Uterus (tissue), 4 donors: ENCODE results near the gene ASIC1. TPM values are rescaled to one million over a fixed set of nuclear protein-coding genes. Genes with fewer than 3 reads are reported as not detected.
A peak's percentile ranks its signal among the peaks of the same experiment; 100 is the strongest.

Source experiments
- DNase-seq, 2 donors: peaks; one replicate each; pipeline ENCODE4 v3.0.0-alpha.2; 2019 to 2020
- H3K27ac ChIP-seq, 2 donors: fragments of 200-600 bp; sonication (generic); 1 replicate in 1 of 2; 2 replicates in 1 of 2; pipeline ENCODE4 v1.5.1; 2016 to 2018
- H3K27me3 ChIP-seq, 2 donors: fragments of 200-600 bp; sonication (generic); one replicate each; pipeline ENCODE4 v1.5.1; 2018 to 2019; ENCODE audit warnings: control low read depth in 1 of 2
- H3K36me3 ChIP-seq, 2 donors: fragments of 200-600 bp; sonication (generic); one replicate each; pipeline ENCODE4 v1.5.1; 2019; ENCODE audit warnings: control low read depth in 1 of 2
- H3K4me1 ChIP-seq, 2 donors: fragments of 200-600 bp; sonication (generic); one replicate each; pipeline ENCODE4 v1.5.1; 2018 to 2019; ENCODE audit warnings: control low read depth in 1 of 2
- H3K4me3 ChIP-seq, 2 donors: fragments of 200-600 bp; sonication (generic); 1 replicate in 1 of 2; 2 replicates in 1 of 2; pipeline ENCODE4 v1.5.1; 2018 to 2019; ENCODE audit warnings: mild to moderate bottlenecking in 1 of 2
- H3K9me3 ChIP-seq, 2 donors: fragments of 200-600 bp; sonication (generic); one replicate each; pipeline ENCODE4 v1.5.1; 2019; ENCODE audit warnings: control low read depth in 1 of 2
- POLR2A ChIP-seq, 2 donors: fragments of 450-650 bp; IDR thresholded peaks; one replicate each; pipeline ENCODE4 v1.6.1; 2016; ENCODE audit warnings: antibody characterized with exemption in 2 of 2, mild to moderate bottlenecking in 1 of 2, moderate library complexity in 1 of 2
- intact Hi-C: fragments of 100-400 bp; cut with DNase I; formaldehyde crosslinking; loops from one replicate; pipeline ENCODE4 v1.15.1; 2023; ENCODE audit warnings: low total_unique reads
- total RNA-seq, 4 donors: library from RNA; depleted of rRNA in 3 of 4; stranded (reverse); fragments of >200 nt in 3 of 4; gene quantifications; one replicate each; pipeline versions ENCODE4 v1.1.0 to v1.2.4, GENCODE V29; 2014 to 2023
- TF ChIP-seq, protein P1 (sequence below), 4 experiments: fragments of 200-600 bp in 2 of 4; fragments of 450-650 bp in 2 of 4; sonication (generic) in 2 of 4; IDR thresholded peaks; one replicate each; pipeline ENCODE4 v1.5.1; 2016 to 2019; ENCODE audit warnings: antibody characterized with exemption in 4 of 4, mild to moderate bottlenecking in 2 of 4, moderate library complexity in 1 of 4
- donor health status: DM: yes; HTN: yes; CAD: no.

ASIC1 gene
- total RNA-seq, 4 donors from 2014 or later = 3.5 to 5.6 TPM; not detected in 2

DNA sequence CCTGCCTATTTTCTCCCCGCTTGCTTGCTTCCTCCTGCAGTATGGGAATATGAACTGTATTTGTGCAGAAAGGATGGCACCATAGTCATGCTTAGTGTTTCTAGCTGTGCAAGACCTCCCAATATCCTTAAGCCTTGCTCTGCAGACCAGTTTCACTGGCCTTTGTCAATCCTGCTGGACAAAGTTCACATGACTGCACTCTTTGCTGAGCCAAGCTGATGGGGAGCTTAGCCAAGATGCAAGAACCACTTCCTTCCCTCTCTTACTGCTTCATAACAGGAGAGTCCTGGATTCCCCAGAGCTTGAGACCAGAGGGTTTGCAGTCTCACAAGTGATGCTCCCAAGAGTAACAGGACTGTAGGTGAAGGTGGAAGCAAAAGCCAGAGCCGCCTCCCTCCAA, 3.8 kb downstream of the ASIC1 start:
- DNase-seq = no peak
- Histone ChIP-seq H3K4me3 (no peak overlapping the region), H3K4me1 (peaks cover 0 to 6% of the 10 kb centered on the region in 2 donors), H3K27ac (no peak overlapping the region), H3K27me3 (no peaks in the 10 kb centered on the region), H3K9me3 (no peaks in the 10 kb centered on the region), H3K36me3 (no peaks in the 10 kb centered on the region)
- intact Hi-C loops = no loop called here
- TF ChIP-seq POLR2A (IDR thresholded peaks at IDR 0.05) = no peak
- TF ChIP-seq, protein P1, sequence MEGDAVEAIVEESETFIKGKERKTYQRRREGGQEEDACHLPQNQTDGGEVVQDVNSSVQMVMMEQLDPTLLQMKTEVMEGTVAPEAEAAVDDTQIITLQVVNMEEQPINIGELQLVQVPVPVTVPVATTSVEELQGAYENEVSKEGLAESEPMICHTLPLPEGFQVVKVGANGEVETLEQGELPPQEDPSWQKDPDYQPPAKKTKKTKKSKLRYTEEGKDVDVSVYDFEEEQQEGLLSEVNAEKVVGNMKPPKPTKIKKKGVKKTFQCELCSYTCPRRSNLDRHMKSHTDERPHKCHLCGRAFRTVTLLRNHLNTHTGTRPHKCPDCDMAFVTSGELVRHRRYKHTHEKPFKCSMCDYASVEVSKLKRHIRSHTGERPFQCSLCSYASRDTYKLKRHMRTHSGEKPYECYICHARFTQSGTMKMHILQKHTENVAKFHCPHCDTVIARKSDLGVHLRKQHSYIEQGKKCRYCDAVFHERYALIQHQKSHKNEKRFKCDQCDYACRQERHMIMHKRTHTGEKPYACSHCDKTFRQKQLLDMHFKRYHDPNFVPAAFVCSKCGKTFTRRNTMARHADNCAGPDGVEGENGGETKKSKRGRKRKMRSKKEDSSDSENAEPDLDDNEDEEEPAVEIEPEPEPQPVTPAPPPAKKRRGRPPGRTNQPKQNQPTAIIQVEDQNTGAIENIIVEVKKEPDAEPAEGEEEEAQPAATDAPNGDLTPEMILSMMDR (IDR thresholded peaks at IDR 0.05) = no peak

DNA sequence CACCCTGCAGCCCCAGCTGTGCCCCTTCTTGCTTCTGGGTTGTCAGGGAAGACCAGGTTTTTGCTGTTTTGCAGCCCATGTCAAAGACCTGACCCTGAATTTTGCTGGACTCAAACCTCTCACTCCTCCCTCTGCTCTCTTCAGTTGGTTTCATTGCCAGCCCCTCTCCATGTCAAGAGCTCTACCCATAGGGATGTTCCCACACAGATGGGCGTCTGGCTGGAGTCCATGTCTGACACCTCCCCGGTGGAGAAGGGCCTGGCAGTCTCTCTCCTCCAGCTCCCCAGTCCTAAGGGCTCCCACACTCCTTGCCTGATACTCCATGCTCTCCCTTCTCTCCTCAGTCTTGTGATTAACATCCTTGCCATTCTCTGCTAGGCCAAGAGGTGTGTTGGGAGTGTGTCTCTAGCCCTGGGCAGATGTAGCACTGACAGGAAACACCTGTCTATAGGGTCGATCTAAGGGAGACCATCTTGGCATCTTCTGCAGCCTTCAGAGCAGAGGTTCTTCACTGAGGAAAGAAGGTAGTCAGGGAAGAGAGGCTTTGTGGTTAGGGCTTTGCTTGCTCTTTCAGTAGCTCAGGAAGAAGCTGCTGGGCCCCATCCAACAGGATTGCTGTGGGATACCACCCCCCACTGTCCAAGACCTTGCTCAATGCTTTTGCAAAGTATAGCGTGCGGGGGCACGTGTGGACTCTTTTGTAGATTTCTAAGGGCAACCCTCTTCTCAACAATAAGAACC, 4.7 kb downstream of the ASIC1 start:
- H3K27me3 ChIP-seq = no peaks in the 10 kb centered on the region
- no peaks in the 10 kb centered on the region for H3K9me3 ChIP-seq
- DNase-seq = no peak
- no peak overlapping the region for H3K27ac ChIP-seq
- TF ChIP-seq, protein P1 (IDR thresholded peaks at IDR 0.05) = no peak
- no peak for TF ChIP-seq POLR2A (IDR thresholded peaks at IDR 0.05)
- intact Hi-C loops = no loop called here
- no peaks in the 10 kb centered on the region for H3K4me1 ChIP-seq
- H3K36me3 ChIP-seq = no peaks in the 10 kb centered on the region
- H3K4me3 ChIP-seq = no peak overlapping the region

DNA sequence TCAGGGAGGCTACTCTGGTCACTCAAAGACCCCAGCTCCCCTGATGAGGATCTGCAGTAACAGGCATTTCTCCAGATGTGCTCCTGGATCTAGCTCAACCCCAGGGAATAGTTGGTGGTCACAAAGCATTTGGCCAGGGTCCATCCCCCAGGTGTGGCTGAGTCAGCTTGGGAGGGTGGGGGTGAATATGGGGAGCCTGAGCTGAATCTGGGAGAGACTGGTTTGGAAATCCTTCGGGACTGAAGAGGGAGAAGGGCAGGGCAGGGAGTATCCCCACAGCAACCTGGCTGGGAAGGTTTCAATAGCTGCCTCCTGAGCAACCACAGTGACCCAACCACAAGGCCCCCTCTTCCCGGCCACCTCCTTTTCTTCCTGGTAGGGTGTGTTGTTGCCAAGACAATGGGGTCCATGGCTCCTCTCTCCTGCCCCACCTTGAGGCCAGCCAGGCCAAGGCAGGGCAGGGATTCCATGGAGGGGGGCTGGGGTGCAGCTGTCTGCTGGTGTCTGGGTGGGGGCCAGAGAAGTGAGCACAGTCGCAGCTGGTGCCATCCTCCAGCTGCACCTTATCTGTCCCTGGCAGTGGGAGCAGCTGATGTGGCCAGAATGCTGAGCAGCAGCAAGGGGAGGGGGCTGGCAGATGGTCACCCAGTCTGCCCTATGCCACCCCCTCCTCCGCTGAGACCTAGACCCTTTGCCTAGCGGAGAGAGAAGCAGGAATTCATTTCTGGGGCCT, 5.5 kb downstream of the ASIC1 start:
- intact Hi-C loops = no loop called here
- Histone ChIP-seq H3K27ac (no peak overlapping the region), H3K9me3 (no peaks in the 10 kb centered on the region), H3K27me3 (no peaks in the 10 kb centered on the region), H3K4me3 (no peak overlapping the region), H3K36me3 (no peaks in the 10 kb centered on the region), H3K4me1 (no peaks in the 10 kb centered on the region)
- TF ChIP-seq, protein P1 (IDR thresholded peaks at IDR 0.05) = no peak
- TF ChIP-seq POLR2A (IDR thresholded peaks at IDR 0.05) = no peak
- no peak for DNase-seq

DNA sequence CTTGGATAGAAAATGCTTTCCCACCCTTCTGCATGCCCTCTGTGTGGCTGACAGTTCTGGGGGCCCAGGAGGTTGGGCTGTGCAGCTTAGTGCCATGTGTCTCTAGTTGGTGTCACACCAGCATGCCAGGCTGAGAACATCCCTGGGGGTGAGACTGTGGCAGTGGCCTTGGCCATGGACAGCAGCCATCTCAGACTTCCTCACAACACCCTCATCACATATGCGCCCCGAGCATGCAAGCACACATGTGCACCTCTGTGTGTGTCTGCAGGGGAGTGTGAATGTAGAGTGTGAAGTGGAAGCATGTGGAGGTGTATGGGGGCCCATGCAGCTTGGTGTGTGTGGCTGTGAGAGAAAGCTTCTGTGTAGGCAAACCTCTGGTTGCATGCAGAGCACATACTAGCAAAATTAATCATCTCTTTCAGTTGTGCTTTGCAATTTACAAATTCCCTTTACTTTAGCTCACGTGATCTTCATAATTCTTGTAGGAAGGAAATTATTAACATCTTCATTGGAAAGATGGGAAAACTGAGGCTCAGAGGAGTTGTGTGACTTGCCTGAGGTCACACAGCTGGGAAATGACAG, 8.4 kb downstream of the ASIC1 start:
- no peak for DNase-seq
- intact Hi-C loops = no loop called here
- Histone ChIP-seq H3K9me3 (no peaks in the 10 kb centered on the region), H3K27me3 (no peaks in the 10 kb centered on the region), H3K27ac (peak overlapping the region in 1 of 2 donors; percentile 28), H3K4me1 (no peaks in the 10 kb centered on the region), H3K4me3 (no peak overlapping the region), H3K36me3 (no peaks in the 10 kb centered on the region)
- TF ChIP-seq, protein P1 (IDR thresholded peaks at IDR 0.05) = no peak
- TF ChIP-seq POLR2A (IDR thresholded peaks at IDR 0.05) = no peak

DNA sequence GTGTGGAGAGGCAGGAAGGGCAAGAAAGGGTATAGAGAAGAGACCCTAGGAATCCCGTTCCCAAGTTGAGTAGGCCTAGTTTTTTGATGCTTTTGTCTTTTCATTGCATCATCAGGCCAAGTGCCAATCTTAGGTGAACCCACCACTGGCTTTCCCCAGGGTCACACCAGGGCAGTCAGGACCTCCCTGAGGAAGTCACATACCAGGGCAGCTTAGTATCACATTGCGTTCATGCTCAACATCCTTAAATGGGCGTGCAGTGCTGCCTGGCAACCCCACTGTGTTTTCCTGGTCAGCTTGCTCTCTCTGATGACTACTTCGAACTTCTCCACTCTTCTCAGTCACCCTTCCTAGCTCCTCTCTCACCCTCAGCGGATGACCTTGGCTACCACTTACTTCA, 9.0 kb downstream of the ASIC1 start:
- Histone ChIP-seq H3K36me3 (no peaks in the 10 kb centered on the region), H3K9me3 (no peaks in the 10 kb centered on the region), H3K27ac (peak overlapping the region in 1 of 2 donors; percentile 28), H3K4me1 (no peaks in the 10 kb centered on the region), H3K27me3 (no peaks in the 10 kb centered on the region), H3K4me3 (no peak overlapping the region)
- intact Hi-C loops = no loop called here
- DNase-seq = no peak
- TF ChIP-seq, protein P1 (IDR thresholded peaks at IDR 0.05) = no peak
- TF ChIP-seq POLR2A (IDR thresholded peaks at IDR 0.05) = no peak
